GM15510 (cell line): ENCODE results near the gene RESP18.

Experiments used
- POLR2A ChIP-seq: IDR thresholded peaks from 3 replicates; pipeline ENCODE4 v1.6.1; 2011; ENCODE audit warnings: borderline replicate concordance; ENCODE audit not compliant: insufficient read length; ENCODE audit errors: extremely low read depth

Gene RESP18

DNA sequence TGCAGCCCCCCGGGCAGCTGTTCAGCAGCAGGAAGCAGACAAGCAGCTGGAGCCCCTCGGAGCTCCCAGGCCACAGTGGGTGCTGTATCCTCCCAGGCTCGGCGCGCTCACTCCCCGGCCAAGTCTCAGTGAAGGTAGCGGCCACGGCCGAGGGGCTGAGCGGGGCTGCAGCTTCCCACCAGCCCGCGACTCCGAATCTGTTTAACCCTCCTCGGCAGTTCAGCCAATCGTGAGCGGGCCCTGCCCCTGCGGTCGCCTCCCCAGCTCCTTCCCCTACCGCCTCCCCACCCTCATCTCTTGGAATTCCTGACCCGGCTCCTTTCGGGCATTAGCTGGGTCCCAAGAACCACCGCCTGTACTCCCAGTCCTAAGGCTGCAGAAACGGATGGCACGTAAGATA, at the start of gene RESP18:
RESP18 (minus strand) TSS at position 203 of the 400 bp plus-strand sequence.
- no peak for TF ChIP-seq POLR2A

GRCh38 chr2:219381448-219381847, 48.9 kb upstream of the RESP18 start:
- TF ChIP-seq POLR2A: no peak

GRCh38 chr2:219380926-219381325, 48.4 kb upstream of the RESP18 start:
- no peak for TF ChIP-seq POLR2A

DNA sequence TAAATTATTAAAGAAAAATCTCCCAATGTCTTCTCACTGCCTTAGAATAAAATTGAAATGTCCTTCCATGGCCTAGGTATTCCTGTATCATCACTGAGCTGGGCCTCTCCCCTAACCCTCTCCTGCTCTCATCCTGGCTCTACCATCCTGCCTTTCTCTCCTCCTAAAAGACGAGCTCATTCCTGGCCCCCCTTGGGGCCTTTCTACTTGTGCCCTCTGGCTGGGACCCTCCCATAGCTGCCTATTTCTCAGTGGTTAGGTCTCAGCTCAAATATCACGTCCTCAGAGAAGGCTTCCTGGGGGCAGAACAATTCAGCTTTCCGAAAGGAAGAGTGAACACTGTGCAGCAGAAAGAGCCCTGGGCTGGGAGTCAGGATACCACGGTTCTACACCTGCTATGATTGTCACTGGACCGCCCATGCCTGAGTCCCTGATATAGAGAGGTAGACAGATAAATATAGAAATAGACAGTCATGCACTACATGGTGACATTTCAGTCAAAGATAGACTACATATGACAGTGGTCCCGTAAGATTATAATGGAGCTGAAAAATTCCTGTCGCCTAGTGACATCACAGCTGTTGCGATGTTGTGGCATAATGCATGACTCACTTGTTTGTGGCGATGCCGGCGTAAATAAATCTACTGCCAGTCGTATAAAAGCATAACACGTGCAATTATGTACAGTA, 45.8 kb upstream of the RESP18 start:
- TF ChIP-seq POLR2A: no peak

DNA sequence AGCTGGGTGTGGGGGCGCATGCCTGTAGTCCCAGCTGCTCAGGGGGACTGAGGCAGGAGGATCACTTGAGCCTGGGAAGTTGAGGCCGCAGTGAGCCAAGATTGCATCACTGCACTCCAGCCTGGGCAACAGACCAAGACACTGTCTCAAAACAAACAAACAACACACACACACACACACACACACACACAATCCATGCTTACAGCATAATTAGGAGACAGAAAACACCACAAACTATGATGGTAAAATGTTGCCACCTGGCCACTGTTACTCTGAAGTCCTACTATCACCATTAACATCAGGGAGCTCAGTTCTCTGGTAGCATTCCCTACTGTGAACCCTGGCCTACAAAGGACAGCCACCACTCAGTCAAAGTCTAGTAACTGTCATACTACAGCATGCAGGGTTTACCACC, 36.9 kb upstream of the RESP18 start:
- TF ChIP-seq POLR2A: no peak

- TF ChIP-seq POLR2A: no peak
Observed at GRCh38 chr2:219368690-219369191, 36.2 kb upstream of the RESP18 start.

DNA sequence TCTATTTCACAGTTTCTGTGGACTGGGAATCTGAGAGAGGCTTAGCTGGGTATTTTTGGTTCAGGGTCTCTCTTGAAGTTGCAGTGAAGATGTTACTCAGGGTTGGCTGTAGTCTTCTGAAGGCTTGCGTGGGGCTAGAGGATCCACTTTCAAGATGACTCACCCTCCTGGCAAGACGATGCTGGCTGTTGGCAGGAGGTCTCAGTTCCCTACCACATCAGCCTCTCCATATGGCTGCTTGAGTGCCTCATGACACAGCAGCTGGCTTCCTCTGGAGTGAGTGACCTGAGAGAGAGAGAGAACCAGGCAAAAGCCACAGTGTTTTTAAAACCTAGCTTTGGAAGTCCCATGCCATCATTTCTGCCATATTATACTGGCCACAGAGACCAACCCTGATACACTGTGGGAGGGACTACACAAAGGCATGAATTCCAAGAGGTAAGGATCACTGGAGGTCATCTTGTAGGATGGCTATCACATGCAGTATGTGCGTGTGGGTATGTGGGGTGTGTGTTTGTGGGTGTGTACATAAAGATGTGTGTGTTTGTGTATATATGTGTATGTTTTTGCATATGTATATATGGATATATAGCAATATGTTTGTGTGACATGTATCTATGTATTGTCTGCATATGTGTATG, 30.1 kb upstream of the RESP18 start:
- TF ChIP-seq POLR2A: no peak

GRCh38 chr2:219362072-219362471, 29.5 kb upstream of the RESP18 start:
- no peak for TF ChIP-seq POLR2A

- no peak for TF ChIP-seq POLR2A
Observed at GRCh38 chr2:219358170-219359075, 25.9 kb upstream of the RESP18 start.

DNA sequence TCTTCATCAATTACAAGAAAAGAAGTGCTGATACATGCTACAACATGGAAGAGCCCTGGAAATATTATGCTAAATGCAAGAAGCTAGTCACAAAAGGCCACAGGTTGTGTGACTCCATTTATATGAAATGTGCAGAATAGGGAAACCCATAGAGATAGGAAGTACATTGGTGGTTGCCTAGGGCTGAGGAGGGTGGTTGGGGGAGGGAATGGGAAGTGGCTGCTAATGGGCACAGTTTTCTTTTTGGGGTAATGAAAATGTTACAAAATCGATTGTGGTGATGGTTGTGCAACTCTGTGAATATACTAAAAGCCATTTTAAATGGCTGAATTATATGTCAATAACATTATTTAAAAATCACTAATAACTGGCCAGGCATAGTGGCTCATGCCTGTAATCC, 24.3 kb upstream of the RESP18 start:
- no peak for TF ChIP-seq POLR2A

DNA sequence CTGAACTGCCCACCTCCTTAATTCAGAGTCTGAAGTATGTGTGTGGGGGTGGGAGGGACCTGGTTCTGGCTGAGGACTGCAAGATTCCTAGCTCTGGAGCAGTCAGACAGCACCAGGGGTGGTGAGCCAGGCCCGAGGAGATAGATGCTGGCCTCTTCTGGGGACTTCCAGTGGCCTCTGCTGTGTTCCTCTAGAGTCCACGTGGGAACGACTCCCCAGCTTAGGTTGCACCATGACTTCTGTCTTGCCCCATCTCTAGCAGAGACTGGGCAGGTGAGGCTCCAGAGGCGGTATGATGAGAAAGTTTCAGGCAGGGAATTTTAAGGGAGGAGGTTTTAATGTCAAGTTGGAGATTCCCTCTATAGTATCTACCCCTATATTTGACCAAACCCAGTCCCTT, 22.0 kb upstream of the RESP18 start:
- TF ChIP-seq POLR2A: no peak

DNA sequence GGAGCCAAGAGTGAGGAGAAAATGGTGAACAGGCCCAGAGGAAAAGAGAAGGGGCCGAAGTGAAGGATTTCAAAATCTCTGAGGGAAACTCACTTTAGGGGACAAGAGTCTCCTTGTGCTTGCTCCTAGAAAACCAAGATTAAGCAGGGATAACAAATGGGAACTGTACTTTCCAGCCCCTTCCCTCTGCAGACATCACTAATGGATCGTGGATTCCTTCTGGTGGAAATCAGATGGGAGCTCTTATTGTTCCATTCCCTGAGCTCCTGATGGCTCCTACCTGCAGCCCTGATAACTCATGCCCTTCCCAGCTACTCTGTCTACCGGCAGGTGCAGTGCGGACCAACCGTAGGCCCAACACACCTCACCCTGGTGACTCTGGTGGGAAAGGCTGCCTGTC, 20.6 kb upstream of the RESP18 start:
- TF ChIP-seq POLR2A: no peak

DNA sequence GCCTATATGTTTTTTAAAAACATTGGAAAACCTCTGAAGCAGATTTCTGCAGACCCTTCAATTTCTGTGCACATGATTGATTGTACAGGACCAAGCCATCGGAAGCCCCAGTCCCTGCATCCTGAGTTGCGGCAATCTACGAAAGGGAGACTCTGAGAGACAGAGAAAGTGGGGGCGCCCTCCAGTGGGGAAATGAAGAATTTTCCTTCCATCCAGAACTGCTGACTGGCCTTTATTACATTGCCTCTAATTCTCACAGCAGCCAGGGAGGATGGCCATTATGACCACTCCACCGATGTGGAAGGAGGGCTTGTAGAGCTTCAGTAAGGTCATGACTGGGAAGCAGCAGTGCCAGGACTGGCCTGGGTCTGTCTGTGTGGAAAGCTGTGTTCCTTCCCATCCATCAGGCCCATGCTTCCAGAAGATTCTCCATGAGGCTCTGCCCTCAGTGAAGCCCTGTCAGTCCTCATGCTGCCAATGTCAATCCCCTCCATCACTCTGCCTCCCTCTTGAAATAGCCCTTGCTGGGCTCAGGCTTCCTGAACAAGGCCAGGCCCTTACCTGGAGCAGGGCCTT, 20.0 kb upstream of the RESP18 start:
- TF ChIP-seq POLR2A: no peak

- no peak for TF ChIP-seq POLR2A
Observed at GRCh38 chr2:219350710-219351221, 18.2 kb upstream of the RESP18 start.

DNA sequence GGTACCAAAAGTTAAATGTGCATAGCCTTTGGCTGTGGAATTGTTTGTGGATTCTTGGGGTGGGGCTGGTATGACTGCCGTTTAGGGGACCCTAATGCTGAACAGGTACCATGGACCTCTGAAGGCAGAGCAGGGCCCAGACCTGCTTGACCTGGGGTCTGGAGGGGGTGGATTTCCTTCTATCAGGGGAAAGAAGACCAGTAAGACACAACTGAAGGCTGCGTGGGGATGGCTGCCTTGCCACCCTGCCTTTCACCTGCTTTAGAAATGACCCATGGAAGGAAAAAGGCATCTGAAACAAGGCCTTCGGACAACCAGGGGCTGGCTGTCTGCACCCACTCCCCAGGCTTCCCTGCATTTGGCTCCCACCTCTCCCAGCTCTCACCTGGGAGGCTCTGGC, 17.7 kb upstream of the RESP18 start:
- no peak for TF ChIP-seq POLR2A

DNA sequence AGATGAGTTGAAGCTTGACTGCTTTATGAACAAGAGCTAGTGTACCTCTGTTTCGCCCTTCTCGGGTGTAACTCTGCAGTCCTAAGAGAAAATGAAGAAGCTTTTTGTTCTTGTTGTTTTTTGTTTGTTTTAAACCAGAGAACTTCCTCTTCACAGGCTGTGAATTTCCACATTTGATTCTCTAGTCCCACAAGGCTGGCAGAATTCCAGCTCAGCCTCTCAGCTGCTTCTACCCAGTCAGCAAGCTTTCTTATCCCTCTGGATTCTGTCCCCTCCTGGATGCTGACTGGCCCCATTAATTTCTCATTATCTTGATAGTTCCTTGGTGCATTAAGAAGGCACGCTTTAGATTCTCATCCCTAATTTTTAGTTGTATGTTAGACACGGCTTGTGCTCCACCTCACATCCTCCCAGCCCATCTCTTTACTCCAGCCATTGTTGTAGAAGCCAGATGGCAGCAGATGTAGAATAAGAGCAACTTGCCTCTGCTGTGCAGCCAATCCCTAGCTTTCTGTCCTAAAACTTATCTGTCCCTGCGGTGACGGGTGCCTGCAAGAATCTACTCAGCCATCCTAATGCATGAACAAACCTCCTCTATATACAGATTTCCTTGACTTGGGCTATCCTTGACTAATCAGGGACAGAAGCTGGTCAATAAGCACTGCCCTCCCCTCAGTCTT, 12.3 kb upstream of the RESP18 start:
- TF ChIP-seq POLR2A: no peak
